ENCODE data around the gene SDCCAG8. TPM values are rescaled to one million over a fixed set of nuclear protein-coding genes. Genes with fewer than 3 reads are reported as not detected.
A peak's percentile ranks its signal among the peaks of the same experiment; 100 is the strongest.

SDCCAG8 gene
- total RNA-seq, 1 donor from 2014 or later = 18.3 TPM

GRCh38 chr1:243270097-243270864 lies 14.4 kb downstream of the SDCCAG8 start:
- ATAC-seq (peak; percentile 31), DNase-seq (ENCODE audit: missing footprints) (no peak)
- intact Hi-C loops (cut with DNase I) = no loop called here

DNA sequence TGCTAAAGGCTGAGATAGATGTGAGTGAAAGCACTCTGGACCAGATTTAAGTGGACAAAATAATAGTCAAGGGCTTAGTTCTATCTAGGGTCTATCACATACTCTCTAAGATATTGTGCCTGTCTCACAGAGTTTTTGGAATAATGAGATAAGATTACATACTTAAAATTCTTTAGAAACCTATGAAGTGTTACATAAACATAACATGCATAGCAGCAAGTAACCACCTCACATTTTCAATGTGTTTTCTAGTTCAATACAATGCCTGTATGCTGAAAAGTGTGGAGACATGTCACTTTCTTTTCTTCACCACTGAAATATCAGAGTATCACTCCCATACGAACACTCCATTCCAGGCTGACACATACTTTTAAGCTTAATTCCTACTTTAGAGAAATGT lies 16.2 kb downstream of the SDCCAG8 start:
- ATAC-seq = no peak

GRCh38 chr1:243272401-243272800 lies 16.6 kb downstream of the SDCCAG8 start:
- no peak for DNase-seq (ENCODE audit: missing footprints)
- ATAC-seq = no peak
- intact Hi-C loops (cut with DNase I) = no loop called here

More for the DNA sequence above, 16.2 kb downstream of the SDCCAG8 start:
- no peak for DNase-seq (ENCODE audit: missing footprints)
- intact Hi-C loops (cut with DNase I) = no loop called here

GRCh38 chr1:243273506-243273905 lies 17.7 kb downstream of the SDCCAG8 start:
- no peak for DNase-seq (ENCODE audit: missing footprints)
- no peak for ATAC-seq
- intact Hi-C loops (cut with DNase I) = no loop called here

- DNase-seq (ENCODE audit: missing footprints) = no peak
- intact Hi-C loops (cut with DNase I) = no loop called here
- ATAC-seq = no peak
Measured at GRCh38 chr1:243273945-243274344, 18.1 kb downstream of the SDCCAG8 start.

- intact Hi-C loops (cut with DNase I) = no loop called here
- ATAC-seq = no peak
- DNase-seq (ENCODE audit: missing footprints) = no peak
Measured at GRCh38 chr1:243275316-243275715, 19.5 kb downstream of the SDCCAG8 start.

DNA sequence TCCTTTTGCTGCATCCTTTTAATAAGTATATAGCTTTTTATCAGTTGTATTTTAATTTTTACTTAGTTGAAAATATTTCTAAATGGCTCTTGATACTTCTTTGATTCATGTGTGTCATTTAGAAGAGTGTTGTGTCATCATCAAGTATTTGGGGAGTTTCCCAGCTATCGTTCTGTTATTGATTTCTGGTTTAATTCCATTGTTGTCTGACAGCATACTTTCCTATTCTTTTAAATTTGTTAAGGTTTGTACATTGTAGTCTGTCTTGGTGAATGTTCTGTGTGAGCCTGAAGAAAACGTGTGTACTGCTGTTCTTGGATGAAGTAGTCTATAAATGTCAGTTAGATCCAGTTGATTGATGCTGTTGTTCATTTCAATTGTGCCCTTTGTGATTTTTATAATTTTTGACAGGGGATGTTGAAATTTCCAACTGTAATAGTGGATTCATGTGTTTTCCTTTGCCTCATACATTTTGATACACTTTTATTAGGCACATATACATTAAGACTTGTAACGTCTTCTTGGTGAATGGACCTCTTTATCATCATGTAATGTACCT lies 24.8 kb downstream of the SDCCAG8 start:
- ATAC-seq (no peak), DNase-seq (ENCODE audit: missing footprints) (no peak)
- intact Hi-C loops (cut with DNase I) = no loop called here

DNA sequence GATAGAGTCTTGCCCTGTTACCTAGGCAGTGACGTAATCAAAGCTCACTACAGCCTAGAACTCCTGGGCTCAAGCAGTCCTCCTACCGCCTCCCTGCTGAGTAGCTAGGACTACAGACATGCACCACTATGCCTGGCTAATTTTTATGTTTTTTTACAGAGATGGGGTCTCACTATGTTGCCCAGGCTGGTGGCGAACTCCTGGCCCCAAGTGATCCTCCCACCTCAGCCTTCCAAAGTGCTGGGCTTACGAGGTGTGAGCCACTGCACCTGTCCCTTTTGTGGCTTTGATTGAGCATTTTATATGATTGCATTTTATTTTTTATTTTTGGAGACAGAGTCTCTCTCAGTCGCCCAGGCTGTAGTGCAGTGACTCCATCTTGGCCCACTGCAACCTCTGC lies 25.8 kb downstream of the SDCCAG8 start:
- DNase-seq (ENCODE audit: missing footprints) (no peak), ATAC-seq (no peak)
- intact Hi-C loops (cut with DNase I) = no loop called here

DNA sequence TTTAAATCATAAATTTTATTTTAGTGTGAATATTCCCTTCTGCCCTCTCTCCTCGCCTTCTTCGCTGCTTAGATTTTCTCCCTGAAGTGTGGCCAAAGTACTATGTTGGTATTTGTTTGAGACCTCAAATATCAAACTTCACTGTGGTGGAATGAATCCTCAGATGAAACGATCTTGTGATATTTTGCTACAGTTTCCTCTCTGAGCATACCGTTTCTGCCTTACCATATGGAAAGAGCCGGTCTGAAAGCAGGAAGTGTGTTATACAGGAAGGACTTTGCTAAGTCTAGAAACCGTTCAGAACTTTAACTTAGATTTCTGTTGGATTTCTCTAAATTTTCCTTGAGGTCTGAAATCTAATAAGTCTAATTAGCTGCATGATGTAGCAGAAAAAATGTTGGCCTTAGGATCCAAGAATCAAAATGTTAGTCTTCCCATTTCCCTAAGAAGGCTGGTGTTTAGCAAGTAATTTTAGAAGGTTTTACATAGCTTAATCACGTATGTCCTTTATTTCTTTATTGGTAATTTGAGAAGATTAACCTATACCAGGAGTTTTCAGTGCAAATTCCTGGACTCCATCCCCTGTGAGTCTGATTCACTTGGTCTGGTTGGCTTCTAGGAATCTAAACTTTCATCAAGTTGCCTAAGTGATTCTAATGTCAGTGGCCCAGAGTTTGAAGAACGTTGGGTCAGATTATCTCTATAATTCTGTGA lies 30.7 kb downstream of the SDCCAG8 start:
- DNase-seq (ENCODE audit: missing footprints) = no peak
- intact Hi-C loops (cut with DNase I) = no loop called here
- no peak for ATAC-seq

DNA sequence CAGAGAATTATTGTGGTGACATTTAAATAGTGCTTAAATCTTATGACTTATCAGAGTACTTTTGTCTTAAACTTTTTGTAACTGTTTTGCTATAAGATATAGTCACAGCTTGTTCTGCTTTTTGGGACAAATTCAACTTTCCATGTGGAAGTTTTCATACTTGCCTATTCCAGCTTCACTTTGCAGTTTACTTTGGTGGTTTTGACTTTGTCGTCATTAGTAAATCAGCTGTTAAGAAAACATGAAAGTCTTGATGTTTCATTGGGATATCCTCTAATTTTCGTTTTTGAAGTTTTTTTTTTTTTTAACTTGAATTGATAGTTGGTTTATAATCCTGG lies 31.3 kb downstream of the SDCCAG8 start:
- no peak for DNase-seq (ENCODE audit: missing footprints)
- no peak for ATAC-seq
- intact Hi-C loops (cut with DNase I) = no loop called here

- ATAC-seq = peak; percentile 52
- intact Hi-C loops (cut with DNase I) = no loop called here
Measured at GRCh38 chr1:243287652-243288051, 31.8 kb downstream of the SDCCAG8 start.

GRCh38 chr1:243288062-243288461 lies 32.2 kb downstream of the SDCCAG8 start:
- no peak for ATAC-seq

More at GRCh38 chr1:243287652-243288051, 31.8 kb downstream of the SDCCAG8 start:
- DNase-seq (ENCODE audit: missing footprints) = no peak

DNA sequence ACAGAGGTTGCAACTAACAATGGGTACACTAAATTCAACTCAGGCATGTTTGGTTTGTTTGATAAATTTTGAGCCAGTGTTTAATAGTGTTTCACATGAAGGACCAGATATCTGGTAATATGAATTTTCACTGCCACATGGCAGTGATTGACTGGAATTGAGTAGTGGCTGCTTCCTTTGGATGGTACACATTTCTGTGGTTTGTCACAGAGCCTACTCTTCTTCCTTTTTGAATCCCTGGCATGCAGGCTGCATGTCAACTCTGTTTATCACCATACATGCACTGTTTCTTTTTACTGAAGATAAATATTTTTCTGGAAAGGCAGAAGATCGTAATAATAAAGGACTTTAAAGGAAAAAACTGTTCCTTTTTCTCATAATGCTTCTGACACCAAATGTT lies 35.5 kb downstream of the SDCCAG8 start:
- intact Hi-C loops (cut with DNase I) = no loop called here
- ATAC-seq (no peak), DNase-seq (ENCODE audit: missing footprints) (no peak)

More at GRCh38 chr1:243288062-243288461, 32.2 kb downstream of the SDCCAG8 start:
- intact Hi-C loops (cut with DNase I) = no loop called here
- no peak for DNase-seq (ENCODE audit: missing footprints)

GRCh38 chr1:243292117-243292516 lies 36.3 kb downstream of the SDCCAG8 start:
- DNase-seq (ENCODE audit: missing footprints) = no peak
- intact Hi-C loops (cut with DNase I) = no loop called here
- no peak for ATAC-seq

DNA sequence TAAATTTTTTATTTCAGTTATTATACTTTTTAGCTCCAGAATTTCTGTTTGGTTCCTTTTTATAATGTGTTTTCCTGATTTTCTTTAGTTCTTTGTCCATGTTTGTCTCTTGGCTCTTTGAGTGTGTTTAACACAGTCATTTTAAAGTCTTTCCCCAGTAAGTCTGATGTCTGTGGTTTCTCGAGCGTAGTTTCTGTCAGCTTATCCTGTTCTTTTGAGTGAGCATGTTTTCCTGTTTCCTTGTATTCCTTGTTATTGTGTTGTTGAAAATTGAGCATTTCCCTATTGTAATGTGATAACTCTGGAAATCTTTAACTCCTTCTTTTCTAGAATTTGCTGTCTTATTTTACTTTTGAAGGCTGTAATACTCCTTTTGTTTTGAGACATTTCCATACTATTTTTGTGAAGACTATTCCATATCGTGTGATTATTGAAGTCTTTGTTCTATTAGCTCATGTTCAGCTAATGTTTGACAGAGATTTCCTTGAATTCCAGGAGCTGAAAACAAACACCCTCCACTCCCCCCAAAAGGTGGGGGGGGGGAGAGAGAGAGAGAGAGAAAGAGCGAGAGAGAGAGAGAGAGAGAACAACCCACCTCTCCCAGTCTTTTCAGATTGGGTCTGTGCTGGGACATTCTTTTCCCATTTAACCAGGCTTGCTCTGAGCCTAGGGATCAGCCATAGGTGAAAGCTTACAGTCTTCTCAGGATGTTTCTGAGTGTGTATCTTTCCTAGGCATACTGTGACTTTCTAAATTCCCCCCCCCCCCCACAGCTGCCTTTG lies 38.3 kb downstream of the SDCCAG8 start:
- ATAC-seq (no peak), DNase-seq (ENCODE audit: missing footprints) (no peak)
- intact Hi-C loops (cut with DNase I) = no loop called here

GRCh38 chr1:243294723-243295121 lies 38.9 kb downstream of the SDCCAG8 start:
- ATAC-seq (no peak), DNase-seq (ENCODE audit: missing footprints) (no peak)
- intact Hi-C loops (cut with DNase I) = no loop called here

DNA sequence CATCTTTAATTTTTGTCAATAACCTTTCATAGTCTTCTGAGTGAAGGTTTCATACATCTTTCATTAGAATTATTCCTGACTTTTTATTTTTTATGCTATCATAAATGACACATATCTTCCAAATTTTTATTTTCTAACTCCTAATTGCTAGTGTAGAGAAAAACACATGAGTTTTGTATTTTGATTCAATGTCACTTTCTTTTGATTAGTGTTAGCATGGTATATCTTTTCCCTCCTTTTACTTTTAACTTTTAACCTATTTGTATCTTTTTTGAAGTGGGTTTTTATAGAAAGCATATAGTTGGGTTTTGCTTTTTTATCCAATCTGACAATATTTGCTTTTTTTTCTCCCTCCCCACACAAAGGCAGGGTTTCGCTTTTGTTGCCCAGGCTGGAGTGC lies 43.2 kb downstream of the SDCCAG8 start:
- no peak for ATAC-seq
- DNase-seq (ENCODE audit: missing footprints) = no peak
- intact Hi-C loops (cut with DNase I) = no loop called here

GRCh38 chr1:243301059-243301458 lies 45.2 kb downstream of the SDCCAG8 start:
- no peak for ATAC-seq
- intact Hi-C loops (cut with DNase I) = no loop called here
- no peak for DNase-seq (ENCODE audit: missing footprints)

GRCh38 chr1:243311809-243312208 lies 56.0 kb downstream of the SDCCAG8 start:
- intact Hi-C loops (cut with DNase I) = no loop called here
- ATAC-seq (no peak), DNase-seq (ENCODE audit: missing footprints) (no peak)

Data from Right ventricle myocardium inferior (tissue), 1 donor.